ENCODE data around the gene ZNF764. TPM values are rescaled to one million over a fixed set of nuclear protein-coding genes. Genes with fewer than 3 reads are reported as not detected.

Gene ZNF764
- total and polyA plus RNA-seq, 12 donors = 3.6 to 15.0 (median 9.5) TPM

GRCh38 chr16:30527635-30528178 lies 30.5 kb downstream of the ZNF764 start:
- Histone ChIP-seq H3K9me3 (replicated peaks in 1 of 3) (no peaks in the 10 kb centered on the region), H3K36me3 (replicated peaks in 1 of 2) (peaks cover 0 to 14% of the 10 kb centered on the region in 2 donors), H3K27ac (peak overlapping the region; percentile 54 to 98 (median 94)), H3K4me1 (replicated peaks in 1 of 2) (peaks cover 7 to 13% of the 10 kb centered on the region in 2 donors), H3K4me3 (peak overlapping the region in 1 of 4 donors; percentile 86), H3K27me3 (no peaks in the 10 kb centered on the region)
- no peak for TF ChIP-seq POLR2A (IDR thresholded peaks at IDR 0.05)
- TF ChIP-seq CTCF (IDR thresholded peaks at IDR 0.05) = peak in 1 of 6 experiments; percentile 5
- WGBS, 4 donors = 13 to 16% (median 15%) methylated on average over 14 of the region's 14 CpGs
- intact Hi-C loops (cut with DNase I) = loop anchor here (5.0 to 10.0 kb wide), 2 partner anchors 80 to 83 kb away; partner anchors contain the start of gene SEPHS2 (in 2 of the 2)
- peak in 2 of 7 donors; percentile 41 to 65 for DNase-seq

DNA sequence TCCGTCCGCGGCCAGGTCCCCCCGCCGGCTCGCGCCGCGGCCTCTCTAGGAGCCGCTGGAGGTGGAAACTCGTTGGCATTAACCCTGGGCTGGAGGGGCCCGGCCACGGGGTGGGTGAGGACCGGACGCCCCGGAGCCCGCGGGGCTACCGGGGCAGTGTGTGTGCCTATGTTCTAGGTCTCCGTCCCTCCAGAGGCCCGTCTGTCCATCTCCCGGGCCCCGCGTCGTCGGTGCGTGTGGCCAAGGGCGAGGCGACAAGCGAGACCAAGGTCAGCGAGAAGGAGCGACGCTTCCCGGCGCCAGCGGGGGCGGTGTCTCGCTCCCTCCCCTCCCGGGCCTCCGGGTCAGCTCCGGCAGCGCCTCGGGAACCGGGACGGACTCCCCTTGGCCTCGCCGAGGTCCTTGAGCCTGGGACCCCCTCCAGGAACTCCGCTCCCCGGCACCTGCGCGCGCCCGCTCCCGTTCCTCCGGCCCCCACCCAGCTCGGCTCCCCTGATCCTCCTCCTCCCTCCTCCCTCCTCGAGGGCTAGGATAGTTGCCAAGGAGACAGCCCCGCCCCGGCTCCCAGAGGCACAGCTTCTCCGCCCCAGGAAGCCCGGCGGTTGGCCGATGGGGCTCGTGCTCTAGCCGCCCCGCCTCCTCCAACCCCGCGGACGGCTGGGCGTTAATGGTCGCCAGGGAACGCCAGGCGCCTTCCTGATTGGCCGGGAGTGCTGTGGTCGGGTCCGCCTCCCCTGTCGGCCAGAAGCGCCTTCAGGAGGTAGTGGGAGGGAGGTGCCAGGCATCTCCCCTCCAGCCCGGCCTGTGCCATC lies 31.1 kb downstream of the ZNF764 start:
- WGBS, 4 donors = 0% methylated on average over 71 to 79 of the region's 79 CpGs; no CpG with 5 or more reads in 2 of the 4 donors
- Histone ChIP-seq H3K36me3 (replicated peaks in 1 of 2) (peaks cover 0 to 7% of the 10 kb centered on the region in 2 donors), H3K9me3 (replicated peaks in 1 of 3) (no peaks in the 10 kb centered on the region), H3K4me1 (replicated peaks in 1 of 2) (peaks cover 7 to 13% of the 10 kb centered on the region in 2 donors), H3K4me3 (peak overlapping the region in 3 of 4 donors; percentile 35 to 86 (median 51)), H3K27ac (peak overlapping the region; percentile 94 to 98 (median 95)), H3K27me3 (no peaks in the 10 kb centered on the region)
- intact Hi-C loops (cut with DNase I) = loop anchor here (5.0 to 10.0 kb wide), 2 partner anchors 80 to 82 kb away; partner anchors contain the start of gene SEPHS2 (in 2 of the 2)
- DNase-seq = peak; percentile 98 to 99 (median 99)
- TF ChIP-seq POLR2A (IDR thresholded peaks at IDR 0.05) = peak; percentile 42 to 71
- peak in 5 of 6 experiments; percentile 14 to 53 (median 45) for TF ChIP-seq CTCF (IDR thresholded peaks at IDR 0.05)

DNA sequence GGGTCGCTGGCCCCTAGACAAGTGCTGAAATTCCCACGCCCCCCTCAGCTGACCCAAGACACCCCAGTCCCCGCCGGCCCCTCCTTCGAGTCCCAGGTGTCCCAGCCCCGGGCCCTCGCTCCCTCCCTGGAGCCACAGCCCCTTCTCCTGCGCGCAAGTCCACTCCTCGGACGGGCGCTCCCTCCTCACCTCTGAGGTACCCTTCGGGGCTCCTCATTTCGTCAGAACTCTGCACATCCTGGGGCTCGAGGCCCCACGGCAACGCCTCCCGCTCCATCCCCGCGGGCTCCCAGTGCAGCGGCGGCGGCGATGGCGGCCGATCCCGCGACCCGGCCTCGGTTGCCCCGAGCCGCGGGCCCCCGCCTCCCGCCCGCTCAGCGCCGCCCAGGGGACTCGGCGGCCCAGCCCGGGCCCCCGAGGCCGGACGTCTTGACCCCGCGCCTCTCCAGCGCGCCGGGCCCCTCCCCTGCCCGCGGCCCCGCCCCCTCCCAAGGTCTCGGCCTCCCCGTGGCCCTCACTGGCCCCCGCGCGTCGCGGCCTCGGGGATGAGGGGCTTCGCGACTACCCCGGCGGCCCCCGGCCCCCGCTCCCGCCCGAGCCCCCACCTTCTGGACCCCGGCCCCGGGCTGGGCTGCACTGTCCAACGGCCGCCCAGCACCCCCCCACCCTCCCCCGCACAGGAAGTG lies 31.9 kb downstream of the ZNF764 start, which contains the start of gene ZNF768:
Gene ZNF768 (minus strand): TSS at position 430 of the 686 bp plus-strand sequence. CDS start 153 bp downstream, at position 277.
- peak within 1 kb of the TSS in 3 of 4 donors; percentile 35 to 86 (median 51) for H3K4me3 ChIP-seq

More for the DNA sequence above, 31.9 kb downstream of the ZNF764 start, which contains the start of gene ZNF768:
- intact Hi-C loops (cut with DNase I) = loop anchor here (5.0 to 10.0 kb wide), 2 partner anchors 79 to 81 kb away; partner anchors contain the start of gene SEPHS2 (in 2 of the 2)
- Histone ChIP-seq H3K4me1 (replicated peaks in 1 of 2) (peaks cover 7 to 13% of the 10 kb centered on the region in 2 donors), H3K27ac (peak within 1 kb of the TSS; percentile 94 to 98 (median 95)), H3K36me3 (replicated peaks in 1 of 2) (no peaks in the 10 kb centered on the region), H3K27me3 (no peaks in the 10 kb centered on the region), H3K9me3 (replicated peaks in 1 of 3) (no peaks in the 10 kb centered on the region)
- DNase-seq = peak in 6 of 7 donors; percentile 45 to 70 (median 56)
- TF ChIP-seq POLR2A (IDR thresholded peaks at IDR 0.05) (peak in 1 of 2 donors; percentile 55), CTCF (IDR thresholded peaks at IDR 0.05) (no peak)
- 1 to 5% (median 1%) methylated on average over 4 to 70 of the region's 73 CpGs; no CpG with 5 or more reads in 1 of the 4 donors for WGBS, 4 donors

Data from adrenal gland (tissue), 12 donors.